Muscle layer of duodenum (tissue), 2 donors: ENCODE measurements around the gene POLL.

Experiments
- H3K27ac ChIP-seq: one replicate; pipeline ENCODE4 v1.7.0; 2013; ENCODE audit warnings: mild to moderate bottlenecking, low read length
- H3K27me3 ChIP-seq: one replicate; pipeline ENCODE4 v1.7.0; 2013; ENCODE audit warnings: low read depth, mild to moderate bottlenecking, control low read depth, low read length
- H3K36me3 ChIP-seq, 2 donors: one replicate each; pipeline ENCODE4 v1.7.0; 2013; ENCODE audit warnings: low read length in 2 of 2, control low read depth in 1 of 2, mild to moderate bottlenecking in 1 of 2; ENCODE audit not compliant: insufficient read depth in 2 of 2, control insufficient read depth in 1 of 2
- H3K4me1 ChIP-seq, 2 donors: one replicate each; pipeline ENCODE4 v1.7.0; 2013; ENCODE audit warnings: low read length in 2 of 2, mild to moderate bottlenecking in 2 of 2, control low read depth in 1 of 2, moderate library complexity in 1 of 2; ENCODE audit not compliant: insufficient read depth in 2 of 2, control insufficient read depth in 1 of 2
- H3K4me3 ChIP-seq, 2 donors: one replicate each; pipeline ENCODE4 v1.7.0; 2013; ENCODE audit warnings: low read length in 2 of 2, low read depth in 1 of 2, mild to moderate bottlenecking in 1 of 2
- H3K9me3 ChIP-seq, 2 donors: one replicate each; pipeline ENCODE4 v1.7.0; 2013; ENCODE audit warnings: low read length in 2 of 2, control low read depth in 1 of 2, mild to moderate bottlenecking in 1 of 2; ENCODE audit not compliant: control insufficient read depth in 1 of 2
- donor health status: healthy.

The POLL gene

GRCh38 chr10:101563497-101564040 lies 24.5 kb downstream of the POLL start:
- no peaks in the 10 kb centered on the region for H3K36me3 ChIP-seq
- peaks cover 33% of the 10 kb centered on the region for H3K27me3 ChIP-seq
- no peak overlapping the region for H3K27ac ChIP-seq
- no peaks in the 10 kb centered on the region for H3K9me3 ChIP-seq
- H3K4me1 ChIP-seq = peaks cover 0 to 7% of the 10 kb centered on the region in 2 donors
- no peak overlapping the region for H3K4me3 ChIP-seq

GRCh38 chr10:101563007-101563406 lies 25.1 kb downstream of the POLL start:
- H3K36me3 ChIP-seq = no peaks in the 10 kb centered on the region
- no peak overlapping the region for H3K27ac ChIP-seq
- H3K4me3 ChIP-seq = no peak overlapping the region
- peaks cover 28% of the 10 kb centered on the region for H3K27me3 ChIP-seq
- no peaks in the 10 kb centered on the region for H3K9me3 ChIP-seq
- H3K4me1 ChIP-seq = peaks cover 0 to 7% of the 10 kb centered on the region in 2 donors

- Histone ChIP-seq H3K4me3 (no peak overlapping the region), H3K27me3 (peaks cover 24% of the 10 kb centered on the region), H3K27ac (no peak overlapping the region), H3K4me1 (peaks cover 0 to 7% of the 10 kb centered on the region in 2 donors), H3K36me3 (no peaks in the 10 kb centered on the region), H3K9me3 (no peaks in the 10 kb centered on the region)
Observed at GRCh38 chr10:101562231-101562630, 25.8 kb downstream of the POLL start.

- Histone ChIP-seq H3K9me3 (no peaks in the 10 kb centered on the region), H3K4me1 (peaks cover 0 to 2% of the 10 kb centered on the region in 2 donors), H3K36me3 (no peaks in the 10 kb centered on the region), H3K4me3 (no peak overlapping the region), H3K27ac (no peak overlapping the region), H3K27me3 (peaks cover 16% of the 10 kb centered on the region)
Observed at GRCh38 chr10:101561068-101561915, 26.8 kb downstream of the POLL start.

GRCh38 chr10:101560298-101561067 lies 27.6 kb downstream of the POLL start:
- no peak overlapping the region for H3K4me3 ChIP-seq
- H3K36me3 ChIP-seq = no peaks in the 10 kb centered on the region
- H3K4me1 ChIP-seq = no peaks in the 10 kb centered on the region
- H3K27ac ChIP-seq = no peak overlapping the region
- H3K9me3 ChIP-seq = no peaks in the 10 kb centered on the region
- peaks cover 8% of the 10 kb centered on the region for H3K27me3 ChIP-seq

GRCh38 chr10:101559596-101560297 lies 28.3 kb downstream of the POLL start:
- Histone ChIP-seq H3K27me3 (peaks cover under 1% of the 10 kb centered on the region), H3K4me3 (no peak overlapping the region), H3K27ac (no peak overlapping the region), H3K36me3 (no peaks in the 10 kb centered on the region), H3K9me3 (no peaks in the 10 kb centered on the region), H3K4me1 (no peaks in the 10 kb centered on the region)

GRCh38 chr10:101558671-101559595 lies 29.1 kb downstream of the POLL start:
- no peak overlapping the region for H3K27ac ChIP-seq
- no peak overlapping the region for H3K4me3 ChIP-seq
- H3K27me3 ChIP-seq = no peaks in the 10 kb centered on the region
- no peaks in the 10 kb centered on the region for H3K4me1 ChIP-seq
- H3K36me3 ChIP-seq = peaks cover 0 to 7% of the 10 kb centered on the region in 2 donors
- H3K9me3 ChIP-seq = no peaks in the 10 kb centered on the region

- Histone ChIP-seq H3K27me3 (no peaks in the 10 kb centered on the region), H3K4me3 (no peak overlapping the region), H3K4me1 (no peaks in the 10 kb centered on the region), H3K27ac (no peak overlapping the region), H3K36me3 (peaks cover under 1 to 14% of the 10 kb centered on the region in 2 donors), H3K9me3 (no peaks in the 10 kb centered on the region)
Observed at GRCh38 chr10:101558204-101558603, 29.9 kb downstream of the POLL start.

- no peak overlapping the region for H3K4me3 ChIP-seq
- H3K36me3 ChIP-seq = peaks cover 7 to 21% of the 10 kb centered on the region in 2 donors
- H3K27ac ChIP-seq = no peak overlapping the region
- no peaks in the 10 kb centered on the region for H3K4me1 ChIP-seq
- H3K27me3 ChIP-seq = no peaks in the 10 kb centered on the region
- no peaks in the 10 kb centered on the region for H3K9me3 ChIP-seq
Observed at GRCh38 chr10:101557541-101557940, 30.5 kb downstream of the POLL start.

- Histone ChIP-seq H3K4me3 (no peak overlapping the region), H3K36me3 (peaks cover 13 to 29% of the 10 kb centered on the region in 2 donors), H3K27me3 (no peaks in the 10 kb centered on the region), H3K9me3 (no peaks in the 10 kb centered on the region), H3K27ac (no peak overlapping the region), H3K4me1 (peaks cover 0 to 7% of the 10 kb centered on the region in 2 donors)
Observed at GRCh38 chr10:101552442-101552841, 35.6 kb downstream of the POLL start.
